ENCODE data around the gene WDR11. TPM values are rescaled to one million over a fixed set of nuclear protein-coding genes. Genes with fewer than 3 reads are reported as not detected.

WDR11 gene
- total RNA-seq (36.9 TPM), polyA plus RNA-seq (45.2 TPM)
- long read RNA-seq, donor 1, full-length matches to known transcripts, result 3 of 3 reads
- long read RNA-seq, donor 1, partial matches to known transcripts, result 0 of 3 reads
- long read RNA-seq, donor 1, other reads (novel, unspliced or antisense), result 0 of 3 reads
- long read RNA-seq, donor 2, result 0 reads
- long read RNA-seq, donor 3, full-length matches to known transcripts, result 22 of 22 reads
- long read RNA-seq, donor 3, partial matches to known transcripts, result 0 of 22 reads
- long read RNA-seq, donor 3, other reads (novel, unspliced or antisense), result 0 of 22 reads
- long read RNA-seq, donor 4, full-length matches to known transcripts, result 9 of 9 reads
- long read RNA-seq, donor 4, partial matches to known transcripts, result 0 of 9 reads
- long read RNA-seq, donor 4, other reads (novel, unspliced or antisense), result 0 of 9 reads
- long read RNA-seq, donor 5, full-length matches to known transcripts, result 30 of 35 reads
- long read RNA-seq, donor 5, partial matches to known transcripts, result 5 of 35 reads
- long read RNA-seq, donor 5, other reads (novel, unspliced or antisense), result 0 of 35 reads
- long read RNA-seq, donor 6, full-length matches to known transcripts, result 12 of 12 reads
- long read RNA-seq, donor 6, partial matches to known transcripts, result 0 of 12 reads
- long read RNA-seq, donor 6, other reads (novel, unspliced or antisense), result 0 of 12 reads
- long read RNA-seq, donor 7, full-length matches to known transcripts, result 12 of 12 reads
- long read RNA-seq, donor 7, partial matches to known transcripts, result 0 of 12 reads
- long read RNA-seq, donor 7, other reads (novel, unspliced or antisense), result 0 of 12 reads
- long read RNA-seq, donor 8, partial matches to known transcripts, result 0 of 1 reads
- long read RNA-seq, donor 8, other reads (novel, unspliced or antisense), result 0 of 1 reads
- long read RNA-seq, donor 9, full-length matches to known transcripts, result 10 of 10 reads
- long read RNA-seq, donor 9, partial matches to known transcripts, result 0 of 10 reads
- long read RNA-seq, donor 9, other reads (novel, unspliced or antisense), result 0 of 10 reads
- long read RNA-seq, donor 10, partial matches to known transcripts, result 0 of 2 reads
- long read RNA-seq, donor 10, other reads (novel, unspliced or antisense), result 0 of 2 reads

- peaks cover 0 to 3% of the 10 kb centered on the region in 2 donors for H3K4me1 ChIP-seq (ENCODE audit: control insufficient read depth in 2 of 2, insufficient read depth in 2 of 2, low read length in 2 of 2)
- H3K27ac ChIP-seq (ENCODE audit: low read depth in 1 of 2, low read length in 1 of 2), result peak within 1 kb of the TSS; percentile 75 to 89
- peaks cover 0 to 2% of the 10 kb centered on the region in 2 donors for H3K36me3 ChIP-seq (ENCODE audit: control insufficient read depth in 2 of 2, insufficient read depth in 2 of 2, low read length in 1 of 2)
- no peaks in the 10 kb centered on the region for H3K9me3 ChIP-seq (ENCODE audit: control insufficient read depth in 2 of 2, insufficient read depth in 1 of 2, low read length in 1 of 2)
- H3K4me3 ChIP-seq (ENCODE audit: low read length in 2 of 2), result peak within 1 kb of the TSS; percentile 64 to 82
- no peaks in the 10 kb centered on the region for H3K27me3 ChIP-seq (ENCODE audit: control insufficient read depth in 2 of 2, insufficient read depth in 1 of 2, low read length in 1 of 2)
- peak in 8 of 9 donors; percentile 41 to 80 (median 51) for DNase-seq (ENCODE audit: low read depth in 6 of 9, low spot score in 9 of 9)
- WGBS, result 5% methylated on average over 45 of the region's 45 CpGs
Observed at GRCh38 chr10:120850911-120851865, at the start of gene WDR11. WDR11 (plus strand) TSS chr10:120851362; CDS start chr10:120851421, 59 bp downstream.

GRCh38 chr10:120802935-120803334 is 48.2 kb upstream of the WDR11 start:
- H3K4me1 ChIP-seq (ENCODE audit: control insufficient read depth in 2 of 2, insufficient read depth in 2 of 2, low read length in 2 of 2), result no peaks in the 10 kb centered on the region
- no peak for DNase-seq (ENCODE audit: low read depth in 6 of 9, low spot score in 9 of 9)
- no peak overlapping the region for H3K27ac ChIP-seq (ENCODE audit: low read depth in 1 of 2, low read length in 1 of 2)
- no peaks in the 10 kb centered on the region for H3K27me3 ChIP-seq (ENCODE audit: control insufficient read depth in 2 of 2, insufficient read depth in 1 of 2, low read length in 1 of 2)
- H3K36me3 ChIP-seq (ENCODE audit: control insufficient read depth in 2 of 2, insufficient read depth in 2 of 2, low read length in 1 of 2), result no peaks in the 10 kb centered on the region
- 94% methylated on average over 3 of the region's 3 CpGs for WGBS
- H3K4me3 ChIP-seq (ENCODE audit: low read length in 2 of 2), result no peak overlapping the region
- H3K9me3 ChIP-seq (ENCODE audit: control insufficient read depth in 2 of 2, insufficient read depth in 1 of 2, low read length in 1 of 2), result no peaks in the 10 kb centered on the region

GRCh38 chr10:120803972-120804371 is 47.2 kb upstream of the WDR11 start:
- Histone ChIP-seq H3K4me3 (ENCODE audit: low read length in 2 of 2) (no peak overlapping the region), H3K27me3 (ENCODE audit: control insufficient read depth in 2 of 2, insufficient read depth in 1 of 2, low read length in 1 of 2) (no peaks in the 10 kb centered on the region)
- 93% methylated on average over 5 of the region's 5 CpGs for WGBS

GRCh38 chr10:120805014-120805812 is 45.9 kb upstream of the WDR11 start:
- 95% methylated on average over 7 of the region's 7 CpGs for WGBS
- DNase-seq (ENCODE audit: low read depth in 6 of 9, low spot score in 9 of 9), result no peak
- no peaks in the 10 kb centered on the region for H3K9me3 ChIP-seq (ENCODE audit: control insufficient read depth in 2 of 2, insufficient read depth in 1 of 2, low read length in 1 of 2)
- H3K36me3 ChIP-seq (ENCODE audit: control insufficient read depth in 2 of 2, insufficient read depth in 2 of 2, low read length in 1 of 2), result no peaks in the 10 kb centered on the region
- no peak overlapping the region for H3K27ac ChIP-seq (ENCODE audit: low read depth in 1 of 2, low read length in 1 of 2)
- H3K4me1 ChIP-seq (ENCODE audit: control insufficient read depth in 2 of 2, insufficient read depth in 2 of 2, low read length in 2 of 2), result no peaks in the 10 kb centered on the region
- no peaks in the 10 kb centered on the region for H3K27me3 ChIP-seq (ENCODE audit: control insufficient read depth in 2 of 2, insufficient read depth in 1 of 2, low read length in 1 of 2)
- no peak overlapping the region for H3K4me3 ChIP-seq (ENCODE audit: low read length in 2 of 2)

More at GRCh38 chr10:120803972-120804371, 47.2 kb upstream of the WDR11 start:
- Histone ChIP-seq H3K4me1 (ENCODE audit: control insufficient read depth in 2 of 2, insufficient read depth in 2 of 2, low read length in 2 of 2) (no peaks in the 10 kb centered on the region), H3K36me3 (ENCODE audit: control insufficient read depth in 2 of 2, insufficient read depth in 2 of 2, low read length in 1 of 2) (no peaks in the 10 kb centered on the region), H3K9me3 (ENCODE audit: control insufficient read depth in 2 of 2, insufficient read depth in 1 of 2, low read length in 1 of 2) (no peaks in the 10 kb centered on the region), H3K27ac (ENCODE audit: low read depth in 1 of 2, low read length in 1 of 2) (no peak overlapping the region)
- no peak for DNase-seq (ENCODE audit: low read depth in 6 of 9, low spot score in 9 of 9)

GRCh38 chr10:120806081-120806480 is 45.1 kb upstream of the WDR11 start:
- Histone ChIP-seq H3K4me1 (ENCODE audit: control insufficient read depth in 2 of 2, insufficient read depth in 2 of 2, low read length in 2 of 2) (no peaks in the 10 kb centered on the region), H3K9me3 (ENCODE audit: control insufficient read depth in 2 of 2, insufficient read depth in 1 of 2, low read length in 1 of 2) (no peaks in the 10 kb centered on the region), H3K36me3 (ENCODE audit: control insufficient read depth in 2 of 2, insufficient read depth in 2 of 2, low read length in 1 of 2) (no peaks in the 10 kb centered on the region), H3K27me3 (ENCODE audit: control insufficient read depth in 2 of 2, insufficient read depth in 1 of 2, low read length in 1 of 2) (no peaks in the 10 kb centered on the region), H3K27ac (ENCODE audit: low read depth in 1 of 2, low read length in 1 of 2) (no peak overlapping the region), H3K4me3 (ENCODE audit: low read length in 2 of 2) (no peak overlapping the region)
- WGBS, result 98% methylated on average over 2 of the region's 2 CpGs
- no peak for DNase-seq (ENCODE audit: low read depth in 6 of 9, low spot score in 9 of 9)

- H3K4me1 ChIP-seq (ENCODE audit: control insufficient read depth in 2 of 2, insufficient read depth in 2 of 2, low read length in 2 of 2), result no peaks in the 10 kb centered on the region
- no peaks in the 10 kb centered on the region for H3K27me3 ChIP-seq (ENCODE audit: control insufficient read depth in 2 of 2, insufficient read depth in 1 of 2, low read length in 1 of 2)
- no peak for DNase-seq (ENCODE audit: low read depth in 6 of 9, low spot score in 9 of 9)
- no peaks in the 10 kb centered on the region for H3K36me3 ChIP-seq (ENCODE audit: control insufficient read depth in 2 of 2, insufficient read depth in 2 of 2, low read length in 1 of 2)
- H3K4me3 ChIP-seq (ENCODE audit: low read length in 2 of 2), result no peak overlapping the region
- H3K9me3 ChIP-seq (ENCODE audit: control insufficient read depth in 2 of 2, insufficient read depth in 1 of 2, low read length in 1 of 2), result no peaks in the 10 kb centered on the region
- WGBS, result 44% methylated on average over 2 of the region's 2 CpGs
- H3K27ac ChIP-seq (ENCODE audit: low read depth in 1 of 2, low read length in 1 of 2), result no peak overlapping the region
Observed at GRCh38 chr10:120810298-120810697, 40.9 kb upstream of the WDR11 start.

GRCh38 chr10:120813085-120813484 is 38.1 kb upstream of the WDR11 start:
- H3K27ac ChIP-seq (ENCODE audit: low read depth in 1 of 2, low read length in 1 of 2), result no peak overlapping the region
- 94% methylated on average over 6 of the region's 6 CpGs for WGBS
- no peak overlapping the region for H3K4me3 ChIP-seq (ENCODE audit: low read length in 2 of 2)
- no peaks in the 10 kb centered on the region for H3K27me3 ChIP-seq (ENCODE audit: control insufficient read depth in 2 of 2, insufficient read depth in 1 of 2, low read length in 1 of 2)
- DNase-seq (ENCODE audit: low read depth in 6 of 9, low spot score in 9 of 9), result no peak
- H3K36me3 ChIP-seq (ENCODE audit: control insufficient read depth in 2 of 2, insufficient read depth in 2 of 2, low read length in 1 of 2), result no peaks in the 10 kb centered on the region
- no peaks in the 10 kb centered on the region for H3K9me3 ChIP-seq (ENCODE audit: control insufficient read depth in 2 of 2, insufficient read depth in 1 of 2, low read length in 1 of 2)
- H3K4me1 ChIP-seq (ENCODE audit: control insufficient read depth in 2 of 2, insufficient read depth in 2 of 2, low read length in 2 of 2), result no peaks in the 10 kb centered on the region

- no peaks in the 10 kb centered on the region for H3K4me1 ChIP-seq (ENCODE audit: control insufficient read depth in 2 of 2, insufficient read depth in 2 of 2, low read length in 2 of 2)
- H3K36me3 ChIP-seq (ENCODE audit: control insufficient read depth in 2 of 2, insufficient read depth in 2 of 2, low read length in 1 of 2), result no peaks in the 10 kb centered on the region
- no peak overlapping the region for H3K4me3 ChIP-seq (ENCODE audit: low read length in 2 of 2)
- no peak overlapping the region for H3K27ac ChIP-seq (ENCODE audit: low read depth in 1 of 2, low read length in 1 of 2)
- no peaks in the 10 kb centered on the region for H3K27me3 ChIP-seq (ENCODE audit: control insufficient read depth in 2 of 2, insufficient read depth in 1 of 2, low read length in 1 of 2)
- no peaks in the 10 kb centered on the region for H3K9me3 ChIP-seq (ENCODE audit: control insufficient read depth in 2 of 2, insufficient read depth in 1 of 2, low read length in 1 of 2)
- WGBS, result 98% methylated on average over 4 of the region's 4 CpGs
- no peak for DNase-seq (ENCODE audit: low read depth in 6 of 9, low spot score in 9 of 9)
Observed at GRCh38 chr10:120818301-120818700, 32.9 kb upstream of the WDR11 start.

Measured in thymus (tissue), 14 donors.